ENCODE data around the gene WDR90. TPM values are rescaled to one million over a fixed set of nuclear protein-coding genes. Genes with fewer than 3 reads are reported as not detected.

Gene WDR90
- polyA plus RNA-seq, 1 donor from 2014 or later: 32.1 TPM

DNA sequence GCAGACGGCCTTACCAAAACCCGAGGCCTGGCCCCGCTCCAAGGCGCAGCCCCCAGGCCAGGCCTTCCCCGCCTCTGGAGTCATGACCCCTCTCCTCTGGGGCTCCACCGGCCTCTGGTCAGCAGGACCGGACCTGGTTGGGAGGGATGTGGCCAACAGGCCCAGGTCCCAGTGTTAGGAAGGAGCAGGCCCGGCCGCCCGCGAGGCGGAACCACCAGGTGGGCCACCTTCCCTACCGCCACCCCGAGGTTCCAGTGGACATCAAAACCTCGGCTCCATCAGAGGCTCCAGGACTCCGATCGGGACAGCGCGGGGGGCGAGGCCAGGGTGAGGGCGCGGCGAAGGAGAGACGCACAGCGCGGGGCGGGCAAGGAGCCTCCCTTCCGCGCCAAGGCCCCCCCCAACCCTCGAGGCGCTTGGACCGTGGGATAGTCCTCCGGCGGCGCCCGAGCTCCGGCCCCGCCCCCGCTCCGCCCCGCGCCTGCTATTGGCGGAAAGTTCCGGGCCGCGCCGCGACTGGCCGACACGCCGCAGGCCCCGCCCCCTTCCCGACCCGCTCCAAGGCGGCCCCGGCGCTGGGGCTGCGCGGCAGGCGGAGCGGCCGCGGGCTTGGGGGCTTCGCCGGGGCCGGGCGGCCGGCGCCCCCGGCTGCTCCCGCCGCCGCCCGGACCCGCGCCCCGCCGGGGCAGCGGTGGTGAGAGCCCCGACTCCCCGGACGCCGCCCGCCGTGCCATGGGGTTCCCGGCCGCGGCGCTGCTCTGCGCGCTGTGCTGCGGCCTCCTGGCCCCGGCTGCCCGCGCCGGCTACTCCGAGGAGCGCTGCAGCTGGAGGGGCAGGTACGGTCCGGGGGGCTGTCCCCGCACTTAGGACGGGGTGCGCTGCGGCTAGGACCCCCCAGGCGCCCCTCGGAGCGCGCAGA, 65.7 kb downstream of the WDR90 start, which contains the start of gene METRN:
Gene METRN (plus strand): TSS at position 561 of the 919 bp plus-strand sequence. CDS start 172 bp downstream, at position 733.
- peak within 1 kb of the TSS; percentile 59 for H3K4me2 ChIP-seq (ENCODE audit: low read length)
- no peaks in the 10 kb centered on the region for H3K9me2 ChIP-seq (ENCODE audit: insufficient read depth, low read length)
- peak within 1 kb of the TSS; percentile 61 for H3K4me3 ChIP-seq (ENCODE audit: low read length)
- H3F3A ChIP-seq (ENCODE audit: insufficient read depth, low read length, poor library complexity, severe bottlenecking): peaks cover 5% of the 10 kb centered on the region
- H2AFZ ChIP-seq (ENCODE audit: low read depth, low read length): no peak within 1 kb of the TSS
- peak within 1 kb of the TSS; percentile 51 for H3K9ac ChIP-seq (ENCODE audit: low read length)
- H3K79me2 ChIP-seq (replicated peaks; ENCODE audit: insufficient read depth, low read length): peaks cover 21% of the 10 kb centered on the region
- no peaks in the 10 kb centered on the region for H4K20me1 ChIP-seq (ENCODE audit: insufficient read depth)
- H3K36me3 ChIP-seq (ENCODE audit: insufficient read depth, low read length): no peaks in the 10 kb centered on the region
- no peaks in the 10 kb centered on the region for H3K9me3 ChIP-seq (ENCODE audit: low read length)
- H3K27me3 ChIP-seq (ENCODE audit: insufficient read depth, low read depth, low read length): no peaks in the 10 kb centered on the region
- TF ChIP-seq, protein P1, sequence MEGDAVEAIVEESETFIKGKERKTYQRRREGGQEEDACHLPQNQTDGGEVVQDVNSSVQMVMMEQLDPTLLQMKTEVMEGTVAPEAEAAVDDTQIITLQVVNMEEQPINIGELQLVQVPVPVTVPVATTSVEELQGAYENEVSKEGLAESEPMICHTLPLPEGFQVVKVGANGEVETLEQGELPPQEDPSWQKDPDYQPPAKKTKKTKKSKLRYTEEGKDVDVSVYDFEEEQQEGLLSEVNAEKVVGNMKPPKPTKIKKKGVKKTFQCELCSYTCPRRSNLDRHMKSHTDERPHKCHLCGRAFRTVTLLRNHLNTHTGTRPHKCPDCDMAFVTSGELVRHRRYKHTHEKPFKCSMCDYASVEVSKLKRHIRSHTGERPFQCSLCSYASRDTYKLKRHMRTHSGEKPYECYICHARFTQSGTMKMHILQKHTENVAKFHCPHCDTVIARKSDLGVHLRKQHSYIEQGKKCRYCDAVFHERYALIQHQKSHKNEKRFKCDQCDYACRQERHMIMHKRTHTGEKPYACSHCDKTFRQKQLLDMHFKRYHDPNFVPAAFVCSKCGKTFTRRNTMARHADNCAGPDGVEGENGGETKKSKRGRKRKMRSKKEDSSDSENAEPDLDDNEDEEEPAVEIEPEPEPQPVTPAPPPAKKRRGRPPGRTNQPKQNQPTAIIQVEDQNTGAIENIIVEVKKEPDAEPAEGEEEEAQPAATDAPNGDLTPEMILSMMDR (IDR thresholded peaks at IDR 0.05; ENCODE audit: poor library complexity, severe bottlenecking): no peak
- peak; percentile 8 for TF ChIP-seq MXI1 (conservative IDR thresholded peaks at IDR 0.05; ENCODE audit: poor library complexity, severe bottlenecking)
- H3K27ac ChIP-seq (ENCODE audit: low read length): peak within 1 kb of the TSS; percentile 58

DNA sequence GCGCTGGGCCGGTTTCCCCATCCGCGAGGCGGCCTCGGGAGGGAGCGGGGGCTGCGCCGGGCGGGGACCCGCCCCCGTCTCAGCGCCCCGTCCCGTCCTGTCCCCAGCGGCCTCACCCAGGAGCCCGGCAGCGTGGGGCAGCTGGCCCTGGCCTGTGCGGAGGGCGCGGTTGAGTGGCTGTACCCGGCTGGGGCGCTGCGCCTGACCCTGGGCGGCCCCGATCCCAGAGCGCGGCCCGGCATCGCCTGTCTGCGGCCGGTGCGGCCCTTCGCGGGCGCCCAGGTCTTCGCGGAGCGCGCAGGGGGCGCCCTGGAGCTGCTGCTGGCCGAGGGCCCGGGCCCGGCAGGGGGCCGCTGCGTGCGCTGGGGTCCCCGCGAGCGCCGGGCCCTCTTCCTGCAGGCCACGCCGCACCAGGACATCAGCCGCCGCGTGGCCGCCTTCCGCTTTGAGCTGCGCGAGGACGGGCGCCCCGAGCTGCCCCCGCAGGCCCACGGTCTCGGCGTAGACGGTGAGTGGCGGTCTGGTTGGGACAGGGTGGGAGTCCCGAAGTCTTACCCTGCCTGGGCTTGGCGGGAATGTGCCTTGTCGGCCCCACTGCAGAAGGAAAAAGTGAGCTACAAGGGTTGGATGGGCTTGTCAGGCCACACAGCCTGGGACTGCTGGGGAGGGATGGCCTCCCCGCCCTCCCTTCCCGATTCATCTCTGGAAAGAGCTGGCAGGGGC, 66.5 kb downstream of the WDR90 start:
- no peaks in the 10 kb centered on the region for H3K9me2 ChIP-seq (ENCODE audit: insufficient read depth, low read length)
- H3K27me3 ChIP-seq (ENCODE audit: insufficient read depth, low read depth, low read length): no peaks in the 10 kb centered on the region
- H3F3A ChIP-seq (ENCODE audit: insufficient read depth, low read length, poor library complexity, severe bottlenecking): peaks cover 4% of the 10 kb centered on the region
- no peaks in the 10 kb centered on the region for H4K20me1 ChIP-seq (ENCODE audit: insufficient read depth)
- peaks cover 21% of the 10 kb centered on the region for H3K79me2 ChIP-seq (replicated peaks; ENCODE audit: insufficient read depth, low read length)
- H3K9ac ChIP-seq (ENCODE audit: low read length): peak overlapping the region; percentile 51
- H3K36me3 ChIP-seq (ENCODE audit: insufficient read depth, low read length): no peaks in the 10 kb centered on the region
- H2AFZ ChIP-seq (ENCODE audit: low read depth, low read length): no peak overlapping the region
- H3K4me3 ChIP-seq (ENCODE audit: low read length): peak overlapping the region; percentile 61
- no peaks in the 10 kb centered on the region for H3K9me3 ChIP-seq (ENCODE audit: low read length)
- H3K4me2 ChIP-seq (ENCODE audit: low read length): peak overlapping the region; percentile 35
- peak overlapping the region; percentile 58 for H3K27ac ChIP-seq (ENCODE audit: low read length)
- TF ChIP-seq RAD21 (conservative IDR thresholded peaks at IDR 0.05) (peak; percentile 22), EP300 (conservative IDR thresholded peaks at IDR 0.05; ENCODE audit: poor library complexity, severe bottlenecking) (no peak)
- TF ChIP-seq, protein P1 (IDR thresholded peaks at IDR 0.05; ENCODE audit: poor library complexity, severe bottlenecking): peak; percentile 55

DNA sequence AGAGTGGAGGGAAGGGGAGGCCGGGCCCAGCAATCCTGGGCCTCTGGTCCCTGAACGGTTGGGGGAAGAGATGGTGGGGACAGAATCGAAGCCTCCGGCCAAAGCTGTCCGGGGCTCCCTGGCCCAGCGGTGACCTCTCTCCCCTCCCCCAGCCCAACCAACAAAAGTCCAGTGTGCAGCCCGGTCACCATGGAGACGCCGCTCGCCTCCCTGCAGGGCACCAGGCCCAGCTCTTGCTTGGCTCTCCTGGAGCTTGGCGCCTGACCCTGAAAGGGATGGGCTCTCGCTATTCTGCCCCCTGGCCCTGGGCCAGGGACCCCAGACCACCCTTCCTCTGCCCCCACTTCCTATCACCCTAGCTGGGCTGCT, 67.0 kb downstream of the WDR90 start:
- H3K27ac ChIP-seq (ENCODE audit: low read length): peak overlapping the region; percentile 58

More for the DNA sequence above, 67.0 kb downstream of the WDR90 start:
- Histone ChIP-seq H3K27me3 (ENCODE audit: insufficient read depth, low read depth, low read length) (no peaks in the 10 kb centered on the region), H4K20me1 (ENCODE audit: insufficient read depth) (no peaks in the 10 kb centered on the region), H3K9me2 (ENCODE audit: insufficient read depth, low read length) (no peaks in the 10 kb centered on the region), H3K9me3 (ENCODE audit: low read length) (no peaks in the 10 kb centered on the region), H3F3A (ENCODE audit: insufficient read depth, low read length, poor library complexity, severe bottlenecking) (no peaks in the 10 kb centered on the region), H3K4me2 (ENCODE audit: low read length) (peak overlapping the region; percentile 35), H3K79me2 (replicated peaks; ENCODE audit: insufficient read depth, low read length) (peaks cover 17% of the 10 kb centered on the region), H3K9ac (ENCODE audit: low read length) (peak overlapping the region; percentile 51), H3K4me3 (ENCODE audit: low read length) (peak overlapping the region; percentile 60), H3K36me3 (ENCODE audit: insufficient read depth, low read length) (no peaks in the 10 kb centered on the region), H2AFZ (ENCODE audit: low read depth, low read length) (no peak overlapping the region)
- TF ChIP-seq SMC3 (conservative IDR thresholded peaks at IDR 0.05; ENCODE audit: poor library complexity) (no peak), POLR2AphosphoS5 (IDR thresholded peaks at IDR 0.05) (no peak), EP300 (conservative IDR thresholded peaks at IDR 0.05; ENCODE audit: poor library complexity, severe bottlenecking) (no peak), RAD21 (conservative IDR thresholded peaks at IDR 0.05) (no peak), TAF1 (IDR thresholded peaks at IDR 0.05; ENCODE audit: low read depth) (no peak), EZH2 (IDR thresholded peaks at IDR 0.05; ENCODE audit: borderline replicate concordance, insufficient read depth, low read length, poor library complexity, severe bottlenecking) (no peak), MXI1 (conservative IDR thresholded peaks at IDR 0.05; ENCODE audit: poor library complexity, severe bottlenecking) (no peak)
- TF ChIP-seq, protein P2, sequence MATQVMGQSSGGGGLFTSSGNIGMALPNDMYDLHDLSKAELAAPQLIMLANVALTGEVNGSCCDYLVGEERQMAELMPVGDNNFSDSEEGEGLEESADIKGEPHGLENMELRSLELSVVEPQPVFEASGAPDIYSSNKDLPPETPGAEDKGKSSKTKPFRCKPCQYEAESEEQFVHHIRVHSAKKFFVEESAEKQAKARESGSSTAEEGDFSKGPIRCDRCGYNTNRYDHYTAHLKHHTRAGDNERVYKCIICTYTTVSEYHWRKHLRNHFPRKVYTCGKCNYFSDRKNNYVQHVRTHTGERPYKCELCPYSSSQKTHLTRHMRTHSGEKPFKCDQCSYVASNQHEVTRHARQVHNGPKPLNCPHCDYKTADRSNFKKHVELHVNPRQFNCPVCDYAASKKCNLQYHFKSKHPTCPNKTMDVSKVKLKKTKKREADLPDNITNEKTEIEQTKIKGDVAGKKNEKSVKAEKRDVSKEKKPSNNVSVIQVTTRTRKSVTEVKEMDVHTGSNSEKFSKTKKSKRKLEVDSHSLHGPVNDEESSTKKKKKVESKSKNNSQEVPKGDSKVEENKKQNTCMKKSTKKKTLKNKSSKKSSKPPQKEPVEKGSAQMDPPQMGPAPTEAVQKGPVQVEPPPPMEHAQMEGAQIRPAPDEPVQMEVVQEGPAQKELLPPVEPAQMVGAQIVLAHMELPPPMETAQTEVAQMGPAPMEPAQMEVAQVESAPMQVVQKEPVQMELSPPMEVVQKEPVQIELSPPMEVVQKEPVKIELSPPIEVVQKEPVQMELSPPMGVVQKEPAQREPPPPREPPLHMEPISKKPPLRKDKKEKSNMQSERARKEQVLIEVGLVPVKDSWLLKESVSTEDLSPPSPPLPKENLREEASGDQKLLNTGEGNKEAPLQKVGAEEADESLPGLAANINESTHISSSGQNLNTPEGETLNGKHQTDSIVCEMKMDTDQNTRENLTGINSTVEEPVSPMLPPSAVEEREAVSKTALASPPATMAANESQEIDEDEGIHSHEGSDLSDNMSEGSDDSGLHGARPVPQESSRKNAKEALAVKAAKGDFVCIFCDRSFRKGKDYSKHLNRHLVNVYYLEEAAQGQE (IDR thresholded peaks at IDR 0.05; ENCODE audit: borderline replicate concordance): no peak
- TF ChIP-seq, protein P1 (IDR thresholded peaks at IDR 0.05; ENCODE audit: poor library complexity, severe bottlenecking): no peak

Measured in neural cell (in vitro differentiated cells).